DOHH2 (cell line): Measurements from ENCODE around the gene DACT2.

Source experiments
- H3F3A ChIP-seq: fragments of 200-600 bp; sonication (generic), shearing (Covaris generic); 2 replicates; pipeline ENCODE4 v1.6.0; 2016; ENCODE audit warnings: antibody characterized with exemption, mild to moderate bottlenecking; ENCODE audit not compliant: control insufficient read depth, insufficient read depth
- H3K27ac ChIP-seq: fragments of 200-600 bp; sonication (generic); 2 replicates; pipeline ENCODE4 v1.5.1; 2014; ENCODE audit warnings: low read depth, mild to moderate bottlenecking, low read length, moderate library complexity
- H3K27me3 ChIP-seq: fragments of 200-600 bp; sonication (generic); 2 replicates; pipeline ENCODE4 v1.6.1; 2014; ENCODE audit warnings: mild to moderate bottlenecking, low read length, mixed read lengths; ENCODE audit not compliant: control insufficient read depth
- H3K36me3 ChIP-seq: fragments of 200-600 bp; sonication (generic); 2 replicates; pipeline ENCODE4 v1.6.1; 2014; ENCODE audit warnings: mild to moderate bottlenecking, low read length, moderate library complexity, mixed read lengths; ENCODE audit not compliant: control insufficient read depth
- H3K4me1 ChIP-seq: fragments of 200-600 bp; sonication (generic); 2 replicates; pipeline ENCODE4 v1.6.1; 2014; ENCODE audit warnings: mild to moderate bottlenecking, low read length, mixed read lengths; ENCODE audit not compliant: control insufficient read depth
- H3K4me2 ChIP-seq: fragments of 200-600 bp; sonication (generic); 2 replicates; pipeline ENCODE4 v1.6.0; 2014; ENCODE audit warnings: mild to moderate bottlenecking, low read length, moderate library complexity
- H3K4me3 ChIP-seq: fragments of 200-600 bp; sonication (generic); 2 replicates; pipeline ENCODE4 v1.5.1; 2014; ENCODE audit warnings: mild to moderate bottlenecking, low read length, mixed read lengths
- H3K79me2 ChIP-seq: fragments of 200-600 bp; sonication (generic); 2 replicates; pipeline ENCODE4 v1.6.1; 2014; ENCODE audit warnings: mild to moderate bottlenecking, low read length, mixed read lengths; ENCODE audit not compliant: control insufficient read depth
- H3K9me2 ChIP-seq: fragments of 200-600 bp; sonication (generic); replicated peaks from 2 replicates; pipeline ENCODE4 v1.6.1; 2014; ENCODE audit warnings: mild to moderate bottlenecking, low read length, mixed read lengths; ENCODE audit not compliant: control insufficient read depth
- H3K9me3 ChIP-seq: fragments of 200-600 bp; sonication (generic); 2 replicates; pipeline ENCODE4 v1.6.1; 2014; ENCODE audit warnings: antibody characterized with exemption, low read length, mixed read lengths; ENCODE audit not compliant: control insufficient read depth, insufficient read depth
- H4K20me1 ChIP-seq: fragments of 200-600 bp; sonication (generic); 2 replicates; pipeline ENCODE4 v1.6.0; 2014; ENCODE audit warnings: low read depth, mild to moderate bottlenecking, antibody characterized with exemption, low read length, moderate library complexity; ENCODE audit not compliant: control insufficient read depth, insufficient read depth
- EZH2phosphoT487 ChIP-seq: fragments of 200-600 bp; sonication (generic); IDR thresholded peaks from 2 replicates; pipeline ENCODE4 v1.6.1; 2017; ENCODE audit warnings: borderline replicate concordance, mild to moderate bottlenecking, antibody characterized with exemption, low read length, moderate library complexity, mixed read lengths
- TF ChIP-seq, protein P1 (sequence below): fragments of 200-600 bp; sonication (generic); IDR thresholded peaks from one replicate; pipeline ENCODE4 v1.5.1; 2014; ENCODE audit warnings: antibody characterized with exemption, mild to moderate bottlenecking, low read depth, low read length; ENCODE audit not compliant: poor library complexity, severe bottlenecking

Gene DACT2

DNA sequence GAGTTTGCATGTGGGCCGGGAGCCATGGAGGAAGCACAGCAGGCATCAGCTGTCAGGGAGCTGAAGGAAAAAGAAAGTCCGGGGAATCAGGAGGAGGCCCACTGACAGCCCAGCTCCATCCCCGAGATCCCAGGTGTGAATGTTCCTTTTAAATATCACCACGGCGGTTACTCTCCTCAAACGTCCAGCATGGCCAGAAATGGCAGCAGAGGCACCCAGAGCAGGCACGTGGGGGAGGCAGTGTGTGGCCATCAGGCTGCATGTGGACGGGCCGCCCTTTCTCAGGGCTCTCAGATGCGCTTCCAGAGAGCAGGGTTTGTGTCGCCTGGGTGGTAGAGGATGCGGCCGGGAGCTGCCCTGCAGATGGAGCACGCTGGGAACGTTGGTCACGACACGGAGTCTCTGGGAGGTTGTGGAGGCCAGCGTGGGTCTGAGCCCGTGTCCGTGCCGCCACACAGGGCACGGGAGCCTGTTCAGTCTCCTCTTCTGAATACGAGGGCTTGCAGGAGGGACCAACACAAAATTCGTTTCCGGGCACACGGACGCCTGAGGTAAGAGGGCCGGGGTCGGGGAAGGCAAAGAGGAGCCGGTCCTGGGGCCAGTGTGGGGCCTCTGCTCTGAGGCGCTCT is 45.3 kb upstream of the DACT2 start:
- no peaks in the 10 kb centered on the region for H3F3A ChIP-seq
- no peaks in the 10 kb centered on the region for H3K36me3 ChIP-seq
- no peaks in the 10 kb centered on the region for H4K20me1 ChIP-seq
- H3K4me1 ChIP-seq, result no peaks in the 10 kb centered on the region
- H3K4me2 ChIP-seq, result no peak overlapping the region
- no peaks in the 10 kb centered on the region for H3K79me2 ChIP-seq
- no peaks in the 10 kb centered on the region for H3K9me2 ChIP-seq
- H3K9me3 ChIP-seq, result peaks cover 4% of the 10 kb centered on the region; the same call in 1 of the 2 replicates
- no peak for TF ChIP-seq EZH2phosphoT487
- TF ChIP-seq, protein P1, sequence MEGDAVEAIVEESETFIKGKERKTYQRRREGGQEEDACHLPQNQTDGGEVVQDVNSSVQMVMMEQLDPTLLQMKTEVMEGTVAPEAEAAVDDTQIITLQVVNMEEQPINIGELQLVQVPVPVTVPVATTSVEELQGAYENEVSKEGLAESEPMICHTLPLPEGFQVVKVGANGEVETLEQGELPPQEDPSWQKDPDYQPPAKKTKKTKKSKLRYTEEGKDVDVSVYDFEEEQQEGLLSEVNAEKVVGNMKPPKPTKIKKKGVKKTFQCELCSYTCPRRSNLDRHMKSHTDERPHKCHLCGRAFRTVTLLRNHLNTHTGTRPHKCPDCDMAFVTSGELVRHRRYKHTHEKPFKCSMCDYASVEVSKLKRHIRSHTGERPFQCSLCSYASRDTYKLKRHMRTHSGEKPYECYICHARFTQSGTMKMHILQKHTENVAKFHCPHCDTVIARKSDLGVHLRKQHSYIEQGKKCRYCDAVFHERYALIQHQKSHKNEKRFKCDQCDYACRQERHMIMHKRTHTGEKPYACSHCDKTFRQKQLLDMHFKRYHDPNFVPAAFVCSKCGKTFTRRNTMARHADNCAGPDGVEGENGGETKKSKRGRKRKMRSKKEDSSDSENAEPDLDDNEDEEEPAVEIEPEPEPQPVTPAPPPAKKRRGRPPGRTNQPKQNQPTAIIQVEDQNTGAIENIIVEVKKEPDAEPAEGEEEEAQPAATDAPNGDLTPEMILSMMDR, result no peak
- no peak overlapping the region for H3K4me3 ChIP-seq
- no peak overlapping the region for H3K27ac ChIP-seq
- H3K27me3 ChIP-seq, result no peaks in the 10 kb centered on the region

DNA sequence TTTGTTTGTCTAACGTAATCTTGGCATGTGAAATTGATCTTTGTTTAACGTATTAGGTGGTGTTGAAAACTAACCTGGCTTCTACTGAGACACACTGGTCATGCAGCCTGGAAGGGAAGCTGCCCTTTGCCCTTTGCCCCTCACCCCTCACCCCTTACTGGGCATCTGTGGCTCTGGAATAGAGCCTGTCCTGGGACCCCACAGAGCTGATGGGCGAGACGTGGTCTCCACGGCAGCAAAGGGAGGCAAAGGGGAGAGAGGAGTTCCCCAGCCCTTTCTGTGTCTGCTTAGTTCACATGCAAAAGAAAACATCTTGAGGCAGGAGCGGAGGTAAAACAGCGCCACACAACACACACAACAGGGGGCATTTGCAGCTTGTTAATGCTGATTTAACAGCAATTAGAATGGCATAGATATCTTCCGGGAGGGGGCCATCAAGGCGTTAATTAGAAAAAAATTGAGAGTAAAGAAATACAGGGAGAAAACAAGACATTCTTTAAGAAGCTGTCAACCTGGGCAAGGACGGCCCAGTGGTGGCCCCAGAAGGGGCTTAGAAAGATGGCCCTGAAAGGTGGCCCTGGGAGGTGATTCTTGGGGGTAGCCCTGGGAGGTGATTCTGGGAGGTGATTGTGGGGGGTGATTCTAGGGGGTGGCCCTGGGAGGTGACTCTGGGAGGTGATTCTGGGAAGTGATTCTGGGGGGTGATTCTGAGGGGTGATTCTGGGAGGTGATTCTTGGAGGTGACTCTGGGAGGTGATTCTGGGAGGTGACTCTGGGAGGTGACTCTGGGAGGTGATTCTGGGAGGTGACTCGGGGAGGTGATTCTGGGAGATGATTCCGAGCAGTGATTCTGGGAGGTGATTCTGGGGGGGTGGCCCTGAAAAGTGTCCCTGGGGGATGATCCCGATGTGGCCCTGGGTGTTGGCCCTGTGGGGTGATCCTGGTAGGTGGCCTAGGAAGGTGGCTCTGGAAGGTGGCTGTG is 44.5 kb upstream of the DACT2 start:
- H3K36me3 ChIP-seq, result no peaks in the 10 kb centered on the region
- no peak overlapping the region for H3K4me2 ChIP-seq
- peaks cover 4% of the 10 kb centered on the region; the same call in 1 of the 2 replicates for H3K9me3 ChIP-seq
- H4K20me1 ChIP-seq, result no peaks in the 10 kb centered on the region
- no peaks in the 10 kb centered on the region for H3F3A ChIP-seq
- H3K79me2 ChIP-seq, result no peaks in the 10 kb centered on the region
- TF ChIP-seq, protein P1, result no peak
- TF ChIP-seq EZH2phosphoT487, result no peak
- no peaks in the 10 kb centered on the region for H3K9me2 ChIP-seq
- H3K4me3 ChIP-seq, result no peak overlapping the region
- no peaks in the 10 kb centered on the region for H3K27me3 ChIP-seq
- H3K4me1 ChIP-seq, result no peaks in the 10 kb centered on the region
- H3K27ac ChIP-seq, result no peak overlapping the region

DNA sequence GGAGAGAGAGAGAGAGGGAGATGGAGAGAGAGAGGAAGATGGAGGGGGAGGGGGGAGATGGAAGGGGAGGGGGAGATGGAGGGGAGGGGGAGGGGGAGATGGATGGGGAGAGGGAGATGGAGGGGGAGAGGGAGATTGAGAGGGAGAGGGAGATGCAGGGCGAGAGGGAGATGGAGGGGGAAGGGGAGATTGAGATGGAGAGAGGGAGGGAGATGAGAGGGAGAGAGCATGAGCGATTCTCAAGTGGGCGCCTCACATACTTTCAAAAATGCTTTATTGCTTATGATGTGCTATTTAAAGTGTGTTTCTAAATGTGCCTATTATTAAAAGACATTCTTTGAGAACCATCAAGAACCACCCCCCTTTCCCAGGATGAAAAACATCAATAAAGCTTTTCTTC is 43.7 kb upstream of the DACT2 start:
- H3K36me3 ChIP-seq, result no peaks in the 10 kb centered on the region
- no peak for TF ChIP-seq EZH2phosphoT487
- H3K4me2 ChIP-seq, result no peak overlapping the region
- H3K79me2 ChIP-seq, result no peaks in the 10 kb centered on the region
- no peaks in the 10 kb centered on the region for H4K20me1 ChIP-seq
- H3K27ac ChIP-seq, result no peak overlapping the region
- H3K9me2 ChIP-seq, result no peaks in the 10 kb centered on the region
- H3K27me3 ChIP-seq, result no peaks in the 10 kb centered on the region
- H3K4me3 ChIP-seq, result no peak overlapping the region
- no peaks in the 10 kb centered on the region for H3K4me1 ChIP-seq
- H3F3A ChIP-seq, result no peaks in the 10 kb centered on the region
- peaks cover 4% of the 10 kb centered on the region; the same call in 1 of the 2 replicates for H3K9me3 ChIP-seq
